Hepatic stellate cell (primary cell): ENCODE data around the gene ARHGEF6.
"Not testable (repeated sequence)": the region's sequence is repeated elsewhere in the genome, so short reads cannot be mapped to it uniquely, and the experiment has no call there.

Source experiments
- DNase-seq: peaks from one replicate; pipeline ENCODE4 v3.0.0; 2011; ENCODE audit warnings: low spot score

ARHGEF6 gene

GRCh38 chrX:136780763-136781162, at the start of gene ARHGEF6:
TSS of gene ARHGEF6 (minus strand) at chrX:136780932. CDS start at chrX:136780882, 50 bp downstream.
- no peak for DNase-seq

GRCh38 chrX:136829413-136829812, 48.7 kb upstream of the ARHGEF6 start:
- DNase-seq, result no peak

- no peak for DNase-seq
Observed at GRCh38 chrX:136828830-136829229, 48.1 kb upstream of the ARHGEF6 start.

GRCh38 chrX:136827026-136827425, 46.3 kb upstream of the ARHGEF6 start:
- DNase-seq, result no peak

- DNase-seq, result no peak
Observed at GRCh38 chrX:136825771-136826170, 45.0 kb upstream of the ARHGEF6 start.

GRCh38 chrX:136823175-136823574, 42.4 kb upstream of the ARHGEF6 start:
- peak; percentile 8 for DNase-seq

GRCh38 chrX:136822337-136823095, 41.8 kb upstream of the ARHGEF6 start:
- DNase-seq, result no peak

GRCh38 chrX:136819756-136820155, 39.0 kb upstream of the ARHGEF6 start:
- DNase-seq, result not testable (repeated sequence)

GRCh38 chrX:136819031-136819703, 38.4 kb upstream of the ARHGEF6 start:
- no peak for DNase-seq

- DNase-seq, result peak; percentile 7
Observed at GRCh38 chrX:136816975-136817374, 36.2 kb upstream of the ARHGEF6 start.

GRCh38 chrX:136814847-136815750, 34.4 kb upstream of the ARHGEF6 start:
- no peak for DNase-seq

- no peak for DNase-seq
Observed at GRCh38 chrX:136812286-136812685, 31.6 kb upstream of the ARHGEF6 start.

GRCh38 chrX:136810493-136810892, 29.8 kb upstream of the ARHGEF6 start:
- DNase-seq, result no peak

GRCh38 chrX:136806891-136807410, 26.2 kb upstream of the ARHGEF6 start:
- no peak for DNase-seq

- DNase-seq, result no peak
Observed at GRCh38 chrX:136802515-136802914, 21.8 kb upstream of the ARHGEF6 start.

- DNase-seq, result no peak
Observed at GRCh38 chrX:136797787-136798186, 17.1 kb upstream of the ARHGEF6 start.

GRCh38 chrX:136795132-136795531, 14.4 kb upstream of the ARHGEF6 start:
- DNase-seq, result not testable (repeated sequence)

- DNase-seq, result not testable (repeated sequence)
Observed at GRCh38 chrX:136794660-136795059, 13.9 kb upstream of the ARHGEF6 start.

- DNase-seq, result no peak
Observed at GRCh38 chrX:136794080-136794479, 13.3 kb upstream of the ARHGEF6 start.

GRCh38 chrX:136789856-136790255, 9.1 kb upstream of the ARHGEF6 start:
- DNase-seq, result no peak

GRCh38 chrX:136784231-136784630, 3.5 kb upstream of the ARHGEF6 start:
- no peak for DNase-seq

- no peak for DNase-seq
Observed at GRCh38 chrX:136783159-136783558, 2.4 kb upstream of the ARHGEF6 start.
